HEK293 (cell line): Measurements from ENCODE around the gene CCIN.

ENCODE experiments used
- CTCF ChIA-PET: fragments of 350-600 bp; formaldehyde crosslinking; extraction: SDS; loops from one replicate; lab custom pipeline; 2021; ENCODE audit warnings: antibody characterized with exemption; lab: Yijun Ruan, JAX
- POLR2A ChIA-PET: fragments of 300-600 bp; formaldehyde crosslinking; extraction: SDS; loops from one replicate; lab custom pipeline; 2020; ENCODE audit warnings: antibody characterized with exemption, inconsistent platforms; lab: Yijun Ruan, JAX
- H3K27ac ChIP-seq: fragments of 200-500 bp; sonication (Bioruptor generic); 2 replicates; pipeline ENCODE4 v1.5.1; 2014; ENCODE audit warnings: low read depth, low read length, control low read depth, inconsistent platforms; ENCODE audit errors: extremely low read depth
- H3K36me3 ChIP-seq, 2 experiments: fragments of 200-500 bp in 1 of 2; sonication (Bioruptor generic) in 1 of 2; 1 replicate in 1 of 2; 2 replicates in 1 of 2; pipeline ENCODE4 v1.5.1; 2014 to 2017; ENCODE audit warnings: inconsistent platforms in 2 of 2, low read length in 2 of 2; ENCODE audit not compliant: control insufficient read depth in 2 of 2, insufficient read depth in 1 of 2
- H3K4me1 ChIP-seq: fragments of 200-500 bp; sonication (Bioruptor generic); 2 replicates; pipeline ENCODE4 v1.5.1; 2014; ENCODE audit warnings: mild to moderate bottlenecking, low read length, inconsistent platforms; ENCODE audit not compliant: control insufficient read depth, insufficient read depth
- H3K4me3 ChIP-seq: 2 replicates; pipeline ENCODE4 v1.5.1; 2011; ENCODE audit warnings: low read depth, mild to moderate bottlenecking, control low read depth, low read length, moderate library complexity
- H3K9me3 ChIP-seq: fragments of 200-500 bp; sonication (Bioruptor generic); 2 replicates; pipeline ENCODE4 v1.5.1; 2014; ENCODE audit warnings: low read depth, low read length, inconsistent platforms; ENCODE audit not compliant: control insufficient read depth, insufficient read depth
- BCL11A ChIP-seq: fragments of 450-650 bp; formaldehyde crosslinking; IDR thresholded peaks from 2 replicates; pipeline ENCODE4 v1.5.1; 2016; ENCODE audit warnings: low read depth, missing biosample characterization, missing genetic modification characterization
- MEIS1 ChIP-seq: sonication (generic); formaldehyde crosslinking; IDR thresholded peaks from 2 replicates; pipeline ENCODE4 v1.8.1; 2022; ENCODE audit warnings: missing genetic modification reagents, mild to moderate bottlenecking, borderline replicate concordance
- SCRT2 ChIP-seq: fragments of 450-650 bp; formaldehyde crosslinking; IDR thresholded peaks from 2 replicates; pipeline ENCODE4 v1.5.1; 2016; ENCODE audit warnings: missing biosample characterization, missing genetic modification characterization
- TRIM28 ChIP-seq: IDR thresholded peaks from 2 replicates; pipeline ENCODE4 v1.6.1; 2011; ENCODE audit warnings: low read length, control low read depth, borderline replicate concordance
- ZBTB7A ChIP-seq: fragments of 450-650 bp; formaldehyde crosslinking; IDR thresholded peaks from 2 replicates; pipeline ENCODE4 v1.5.1; 2016; ENCODE audit warnings: low read depth, missing biosample characterization, missing genetic modification characterization
- ZNF146 ChIP-seq: fragments of 450-650 bp; formaldehyde crosslinking; IDR thresholded peaks from 2 replicates; pipeline ENCODE4 v1.5.1; 2016; ENCODE audit warnings: missing biosample characterization, missing genetic modification characterization
- ZNF174 ChIP-seq: fragments of 450-650 bp; formaldehyde crosslinking; IDR thresholded peaks from 2 replicates; pipeline ENCODE4 v1.5.0; 2017; ENCODE audit warnings: missing biosample characterization, mild to moderate bottlenecking, missing genetic modification characterization
- ZNF211 ChIP-seq: fragments of 450-650 bp; formaldehyde crosslinking; IDR thresholded peaks from 2 replicates; pipeline ENCODE4 v1.5.1; 2016; ENCODE audit warnings: low read depth, missing biosample characterization, missing genetic modification characterization
- ZNF221 ChIP-seq: fragments of 450-650 bp; formaldehyde crosslinking; IDR thresholded peaks from 2 replicates; pipeline ENCODE4 v1.5.1; 2017; ENCODE audit warnings: missing biosample characterization, missing genetic modification characterization, borderline replicate concordance
- ZNF266 ChIP-seq: fragments of 450-650 bp; formaldehyde crosslinking; IDR thresholded peaks from 2 replicates; pipeline ENCODE4 v1.5.1; 2016; ENCODE audit warnings: missing biosample characterization, missing genetic modification characterization, low read depth
- ZNF302 ChIP-seq: fragments of 450-650 bp; formaldehyde crosslinking; IDR thresholded peaks from 2 replicates; pipeline ENCODE4 v1.5.1; 2016; ENCODE audit warnings: missing biosample characterization, missing genetic modification characterization, low read depth
- ZNF416 ChIP-seq: fragments of 450-650 bp; formaldehyde crosslinking; IDR thresholded peaks from 2 replicates; pipeline ENCODE4 v1.5.1; 2016; ENCODE audit warnings: missing biosample characterization, missing genetic modification characterization
- ZNF600 ChIP-seq: fragments of 450-650 bp; formaldehyde crosslinking; IDR thresholded peaks from 2 replicates; pipeline ENCODE4 v1.5.1; 2016; ENCODE audit warnings: missing biosample characterization, missing genetic modification characterization
- ZNF610 ChIP-seq: fragments of 450-650 bp; formaldehyde crosslinking; IDR thresholded peaks from 2 replicates; pipeline ENCODE4 v1.5.1; 2016; ENCODE audit warnings: missing biosample characterization, missing genetic modification characterization, borderline replicate concordance
- ZNF621 ChIP-seq: fragments of 450-650 bp; formaldehyde crosslinking; IDR thresholded peaks from 2 replicates; pipeline ENCODE4 v1.5.1; 2017; ENCODE audit warnings: missing biosample characterization, missing genetic modification characterization
- ZXDB ChIP-seq: fragments of 450-650 bp; formaldehyde crosslinking; IDR thresholded peaks from 2 replicates; pipeline ENCODE4 v1.5.1; 2016; ENCODE audit warnings: missing biosample characterization, missing genetic modification characterization
- TF ChIP-seq, protein P1 (sequence below): fragments of 450-650 bp; formaldehyde crosslinking; IDR thresholded peaks from 2 replicates; pipeline ENCODE4 v1.5.1; 2016; ENCODE audit warnings: missing biosample characterization, missing genetic modification characterization
- TF ChIP-seq, protein P2 (sequence below): fragments of 450-650 bp; formaldehyde crosslinking; IDR thresholded peaks from 2 replicates; pipeline ENCODE4 v1.5.1; 2016; ENCODE audit warnings: missing biosample characterization, missing genetic modification characterization, low read depth
- TF ChIP-seq, protein P3 (sequence below): fragments of 450-650 bp; formaldehyde crosslinking; conservative IDR thresholded peaks from 2 replicates; pipeline ENCODE4 v1.5.1; 2016; ENCODE audit warnings: low read depth, missing biosample characterization, missing genetic modification characterization
- TF ChIP-seq, protein P4 (sequence below): fragments of 450-650 bp; formaldehyde crosslinking; IDR thresholded peaks from 2 replicates; pipeline ENCODE4 v1.5.1; 2016; ENCODE audit warnings: missing biosample characterization, missing genetic modification characterization
- TF ChIP-seq, protein P5 (sequence below): fragments of 450-650 bp; formaldehyde crosslinking; IDR thresholded peaks from 2 replicates; pipeline ENCODE4 v1.5.1; 2016; ENCODE audit warnings: missing biosample characterization, missing genetic modification characterization
- TF ChIP-seq, protein P6 (sequence below): fragments of 450-650 bp; formaldehyde crosslinking; IDR thresholded peaks from 2 replicates; pipeline ENCODE4 v1.5.1; 2016; ENCODE audit warnings: missing biosample characterization, missing genetic modification characterization
- TF ChIP-seq, protein P7 (sequence below): fragments of 450-650 bp; formaldehyde crosslinking; IDR thresholded peaks from 2 replicates; pipeline ENCODE4; 2016; ENCODE audit warnings: missing biosample characterization, missing genetic modification characterization

The CCIN gene

DNA sequence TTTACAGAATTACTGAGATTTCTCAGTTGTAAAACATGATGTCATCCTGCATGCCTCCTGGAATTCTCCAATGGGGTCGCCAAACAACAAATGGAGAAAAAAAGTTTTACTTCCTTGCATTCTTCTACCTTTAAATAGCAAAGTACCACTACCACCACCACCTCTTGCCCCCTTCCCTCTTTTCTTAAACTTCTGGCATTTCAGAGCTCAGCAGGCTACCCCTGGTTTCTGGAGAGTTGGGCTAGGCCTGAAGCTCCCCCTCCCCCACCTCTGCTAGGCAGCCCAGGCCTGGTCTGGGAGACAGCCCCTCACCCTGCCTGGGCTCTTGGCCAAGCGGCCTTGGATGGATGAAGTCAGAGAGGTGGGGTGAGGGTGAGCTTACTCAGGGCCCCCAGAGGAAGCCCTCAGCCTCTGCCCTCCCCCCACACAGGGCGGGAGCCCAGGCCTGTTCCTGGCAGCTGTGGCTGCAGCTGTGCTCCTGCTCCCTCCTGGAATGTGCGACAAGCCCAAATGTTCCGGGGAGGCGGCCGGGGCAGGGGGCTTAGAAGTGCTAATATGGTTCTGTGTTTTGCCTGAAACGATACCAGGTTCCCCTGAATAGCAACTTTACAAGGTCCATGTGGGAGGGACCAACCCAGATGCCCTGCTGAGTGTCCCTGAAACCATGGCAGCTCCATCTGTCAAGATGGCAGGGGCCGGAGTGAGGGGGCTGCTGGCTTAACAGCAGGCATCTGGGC, 6.0 kb upstream of the CCIN start (continued):
- TF ChIP-seq, protein P1, sequence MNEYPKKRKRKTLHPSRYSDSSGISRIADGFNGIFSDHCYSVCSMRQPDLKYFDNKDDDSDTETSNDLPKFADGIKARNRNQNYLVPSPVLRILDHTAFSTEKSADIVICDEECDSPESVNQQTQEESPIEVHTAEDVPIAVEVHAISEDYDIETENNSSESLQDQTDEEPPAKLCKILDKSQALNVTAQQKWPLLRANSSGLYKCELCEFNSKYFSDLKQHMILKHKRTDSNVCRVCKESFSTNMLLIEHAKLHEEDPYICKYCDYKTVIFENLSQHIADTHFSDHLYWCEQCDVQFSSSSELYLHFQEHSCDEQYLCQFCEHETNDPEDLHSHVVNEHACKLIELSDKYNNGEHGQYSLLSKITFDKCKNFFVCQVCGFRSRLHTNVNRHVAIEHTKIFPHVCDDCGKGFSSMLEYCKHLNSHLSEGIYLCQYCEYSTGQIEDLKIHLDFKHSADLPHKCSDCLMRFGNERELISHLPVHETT (tag by site-specific recombination) = no peak
- TF ChIP-seq, protein P2, sequence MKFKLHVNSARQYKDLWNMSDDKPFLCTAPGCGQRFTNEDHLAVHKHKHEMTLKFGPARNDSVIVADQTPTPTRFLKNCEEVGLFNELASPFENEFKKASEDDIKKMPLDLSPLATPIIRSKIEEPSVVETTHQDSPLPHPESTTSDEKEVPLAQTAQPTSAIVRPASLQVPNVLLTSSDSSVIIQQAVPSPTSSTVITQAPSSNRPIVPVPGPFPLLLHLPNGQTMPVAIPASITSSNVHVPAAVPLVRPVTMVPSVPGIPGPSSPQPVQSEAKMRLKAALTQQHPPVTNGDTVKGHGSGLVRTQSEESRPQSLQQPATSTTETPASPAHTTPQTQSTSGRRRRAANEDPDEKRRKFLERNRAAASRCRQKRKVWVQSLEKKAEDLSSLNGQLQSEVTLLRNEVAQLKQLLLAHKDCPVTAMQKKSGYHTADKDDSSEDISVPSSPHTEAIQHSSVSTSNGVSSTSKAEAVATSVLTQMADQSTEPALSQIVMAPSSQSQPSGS (tag by site-specific recombination) = peak; percentile 88
- TF ChIP-seq BCL11A (tag by site-specific recombination) (no peak), ZNF211 (tag by site-specific recombination) (no peak), ZBTB7A (tag by site-specific recombination) (no peak), TRIM28 (no peak; the same call in 1 of the 2 replicates), ZNF302 (tag by site-specific recombination) (no peak)

DNA sequence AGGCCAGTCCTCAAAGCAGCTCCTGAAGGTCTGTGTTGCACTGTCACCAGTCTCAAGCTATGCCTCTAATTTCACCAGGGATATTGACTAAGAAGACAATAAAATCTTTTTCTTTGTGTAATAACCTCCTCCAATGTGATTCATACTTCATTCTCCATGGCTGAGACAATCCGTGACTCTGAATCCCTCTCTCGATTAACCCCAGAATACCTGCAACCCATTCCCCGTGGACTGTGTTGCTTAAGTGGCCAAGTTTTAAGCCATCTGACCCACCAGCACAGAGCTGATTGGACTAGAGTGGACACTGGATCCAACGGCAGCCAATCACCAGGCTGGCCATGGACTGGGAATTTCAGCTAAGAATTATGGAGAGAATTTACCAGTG, 5.4 kb upstream of the CCIN start:
- ChIA-PET CTCF (interaction anchor here (0.6 to 8.2 kb wide), 11 partner anchors 8 to 218 kb away, joined by 3 to 172 read pairs (median 8); partner anchors contain the start of genes CLTA and GLIPR2), POLR2A (interaction anchor here (1.0 to 3.0 kb wide), 8 partner anchors 9 to 61 kb away, joined by 3 to 30 read pairs (median 6); partner anchors contain the start of genes CLTA and GLIPR2)
- Histone ChIP-seq H3K9me3 (no peaks in the 10 kb centered on the region), H3K4me3 (no peak overlapping the region), H3K4me1 (peaks cover 4% of the 10 kb centered on the region; the same call in 1 of the 2 replicates), H3K27ac (no peak overlapping the region), H3K36me3 (no peaks in the 10 kb centered on the region)
- no peak for TF ChIP-seq ZNF146 (tag by site-specific recombination)
- no peak for TF ChIP-seq ZNF610 (tag by site-specific recombination)
- TF ChIP-seq, protein P3, sequence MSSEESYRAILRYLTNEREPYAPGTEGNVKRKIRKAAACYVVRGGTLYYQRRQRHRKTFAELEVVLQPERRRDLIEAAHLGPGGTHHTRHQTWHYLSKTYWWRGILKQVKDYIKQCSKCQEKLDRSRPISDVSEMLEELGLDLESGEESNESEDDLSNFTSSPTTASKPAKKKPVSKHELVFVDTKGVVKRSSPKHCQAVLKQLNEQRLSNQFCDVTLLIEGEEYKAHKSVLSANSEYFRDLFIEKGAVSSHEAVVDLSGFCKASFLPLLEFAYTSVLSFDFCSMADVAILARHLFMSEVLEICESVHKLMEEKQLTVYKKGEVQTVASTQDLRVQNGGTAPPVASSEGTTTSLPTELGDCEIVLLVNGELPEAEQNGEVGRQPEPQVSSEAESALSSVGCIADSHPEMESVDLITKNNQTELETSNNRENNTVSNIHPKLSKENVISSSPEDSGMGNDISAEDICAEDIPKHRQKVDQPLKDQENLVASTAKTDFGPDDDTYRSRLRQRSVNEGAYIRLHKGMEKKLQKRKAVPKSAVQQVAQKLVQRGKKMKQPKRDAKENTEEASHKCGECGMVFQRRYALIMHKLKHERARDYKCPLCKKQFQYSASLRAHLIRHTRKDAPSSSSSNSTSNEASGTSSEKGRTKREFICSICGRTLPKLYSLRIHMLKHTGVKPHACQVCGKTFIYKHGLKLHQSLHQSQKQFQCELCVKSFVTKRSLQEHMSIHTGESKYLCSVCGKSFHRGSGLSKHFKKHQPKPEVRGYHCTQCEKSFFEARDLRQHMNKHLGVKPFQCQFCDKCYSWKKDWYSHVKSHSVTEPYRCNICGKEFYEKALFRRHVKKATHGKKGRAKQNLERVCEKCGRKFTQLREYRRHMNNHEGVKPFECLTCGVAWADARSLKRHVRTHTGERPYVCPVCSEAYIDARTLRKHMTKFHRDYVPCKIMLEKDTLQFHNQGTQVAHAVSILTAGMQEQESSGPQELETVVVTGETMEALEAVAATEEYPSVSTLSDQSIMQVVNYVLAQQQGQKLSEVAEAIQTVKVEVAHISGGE (tag by site-specific recombination) = no peak
- TF ChIP-seq, protein P4, sequence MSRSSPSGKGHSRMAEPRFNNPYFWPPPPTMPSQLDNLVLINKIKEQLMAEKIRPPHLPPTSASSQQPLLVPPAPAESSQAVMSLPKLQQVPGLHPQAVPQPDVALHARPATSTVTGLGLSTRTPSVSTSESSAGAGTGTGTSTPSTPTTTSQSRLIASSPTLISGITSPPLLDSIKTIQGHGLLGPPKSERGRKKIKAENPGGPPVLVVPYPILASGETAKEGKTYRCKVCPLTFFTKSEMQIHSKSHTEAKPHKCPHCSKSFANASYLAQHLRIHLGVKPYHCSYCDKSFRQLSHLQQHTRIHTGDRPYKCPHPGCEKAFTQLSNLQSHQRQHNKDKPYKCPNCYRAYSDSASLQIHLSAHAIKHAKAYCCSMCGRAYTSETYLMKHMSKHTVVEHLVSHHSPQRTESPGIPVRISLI (tag by site-specific recombination) = no peak
- TF ChIP-seq ZNF174 = no peak
- TF ChIP-seq SCRT2 (tag by site-specific recombination) = no peak
- no peak for TF ChIP-seq ZXDB
- TF ChIP-seq ZNF621 (tag by site-specific recombination) = no peak
- TF ChIP-seq ZNF416 (tag by site-specific recombination) = no peak
- TF ChIP-seq, protein P2 (tag by site-specific recombination) = no peak
- TF ChIP-seq MEIS1 (CRISPR knock-in tag) = no peak
- no peak for TF ChIP-seq ZNF221 (tag by site-specific recombination)
- TF ChIP-seq, protein P5, sequence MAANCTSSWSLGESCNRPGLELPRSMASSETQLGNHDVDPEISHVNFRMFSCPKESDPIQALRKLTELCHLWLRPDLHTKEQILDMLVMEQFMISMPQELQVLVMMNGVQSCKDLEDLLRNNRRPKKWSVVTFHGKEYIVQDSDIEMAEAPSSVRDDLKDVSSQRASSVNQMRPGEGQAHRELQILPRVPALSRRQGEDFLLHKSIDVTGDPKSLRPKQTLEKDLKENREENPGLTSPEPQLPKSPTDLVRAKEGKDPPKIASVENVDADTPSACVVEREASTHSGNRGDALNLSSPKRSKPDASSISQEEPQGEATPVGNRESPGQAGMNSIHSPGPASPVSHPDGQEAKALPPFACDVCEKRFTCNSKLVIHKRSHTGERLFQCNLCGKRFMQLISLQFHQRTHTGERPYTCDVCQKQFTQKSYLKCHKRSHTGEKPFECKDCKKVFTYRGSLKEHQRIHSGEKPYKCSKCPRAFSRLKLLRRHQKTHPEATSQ (tag by site-specific recombination) = no peak
- TF ChIP-seq, protein P6, sequence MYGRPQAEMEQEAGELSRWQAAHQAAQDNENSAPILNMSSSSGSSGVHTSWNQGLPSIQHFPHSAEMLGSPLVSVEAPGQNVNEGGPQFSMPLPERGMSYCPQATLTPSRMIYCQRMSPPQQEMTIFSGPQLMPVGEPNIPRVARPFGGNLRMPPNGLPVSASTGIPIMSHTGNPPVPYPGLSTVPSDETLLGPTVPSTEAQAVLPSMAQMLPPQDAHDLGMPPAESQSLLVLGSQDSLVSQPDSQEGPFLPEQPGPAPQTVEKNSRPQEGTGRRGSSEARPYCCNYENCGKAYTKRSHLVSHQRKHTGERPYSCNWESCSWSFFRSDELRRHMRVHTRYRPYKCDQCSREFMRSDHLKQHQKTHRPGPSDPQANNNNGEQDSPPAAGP (tag by site-specific recombination) = no peak
- no peak for TF ChIP-seq ZNF600 (tag by site-specific recombination)
- TF ChIP-seq, protein P7, sequence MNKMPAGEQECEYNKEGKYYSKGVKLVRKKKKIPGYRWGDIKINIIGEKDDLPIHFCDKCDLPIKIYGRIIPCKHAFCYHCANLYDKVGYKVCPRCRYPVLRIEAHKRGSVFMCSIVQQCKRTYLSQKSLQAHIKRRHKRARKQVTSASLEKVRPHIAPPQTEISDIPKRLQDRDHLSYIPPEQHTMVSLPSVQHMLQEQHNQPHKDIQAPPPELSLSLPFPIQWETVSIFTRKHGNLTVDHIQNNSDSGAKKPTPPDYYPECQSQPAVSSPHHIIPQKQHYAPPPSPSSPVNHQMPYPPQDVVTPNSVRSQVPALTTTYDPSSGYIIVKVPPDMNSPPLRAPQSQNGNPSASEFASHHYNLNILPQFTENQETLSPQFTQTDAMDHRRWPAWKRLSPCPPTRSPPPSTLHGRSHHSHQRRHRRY (tag by site-specific recombination) = no peak
- TF ChIP-seq ZNF266 (tag by site-specific recombination) = no peak
